GM12892 (cell line): ENCODE results near the gene MCAT.

Experiments used
- POLR2A ChIP-seq: IDR thresholded peaks from 2 replicates; pipeline ENCODE4 v1.6.1; 2011; ENCODE audit warnings: low read depth, low read length, control low read depth
- POLR2AphosphoS5 ChIP-seq: IDR thresholded peaks from 2 replicates; pipeline ENCODE4 v1.6.1; 2011; ENCODE audit warnings: low read depth, low read length, control low read depth
- TAF1 ChIP-seq: IDR thresholded peaks from 2 replicates; pipeline ENCODE4 v1.6.1; 2011; ENCODE audit warnings: low read depth, mild to moderate bottlenecking, control low read depth, low read length, borderline replicate concordance

- TF ChIP-seq POLR2A (no peak), POLR2AphosphoS5 (no peak), TAF1 (no peak)
These were observed 9.3 kb upstream of the MCAT start for GRCh38 chr22:43152357-43153071.
